Measurements from ENCODE around the gene UQCRFS1. TPM values are rescaled to one million over a fixed set of nuclear protein-coding genes. Genes with fewer than 3 reads are reported as not detected.
"Not testable (repeated sequence)": the region's sequence is repeated elsewhere in the genome, so short reads cannot be mapped to it uniquely, and the experiment has no call there.

Gene UQCRFS1
- total RNA-seq (2014; rRNA removed; shearing (Covaris generic)), result 68.6 and 69.8 TPM in 2 replicates

- peak; percentile 97 for DNase-seq (ENCODE audit: low spot score)
Observed at GRCh38 chr19:29212648-29213573, at the start of gene UQCRFS1. UQCRFS1 (minus strand) TSS chr19:29213151; CDS start chr19:29213118, 33 bp downstream.

GRCh38 chr19:29262085-29262484 is 49.1 kb upstream of the UQCRFS1 start:
- no peak for DNase-seq (ENCODE audit: low spot score)

- DNase-seq (ENCODE audit: low spot score), result peak; percentile 61
Observed at GRCh38 chr19:29260477-29261317, 47.7 kb upstream of the UQCRFS1 start.

GRCh38 chr19:29259867-29260281 is 46.9 kb upstream of the UQCRFS1 start:
- no peak for DNase-seq (ENCODE audit: low spot score)

- peak; percentile 42 for DNase-seq (ENCODE audit: low spot score)
Observed at GRCh38 chr19:29259153-29259552, 46.2 kb upstream of the UQCRFS1 start.

- no peak for DNase-seq (ENCODE audit: low spot score)
Observed at GRCh38 chr19:29256516-29256915, 43.6 kb upstream of the UQCRFS1 start.

- no peak for DNase-seq (ENCODE audit: low spot score)
Observed at GRCh38 chr19:29255912-29256311, 43.0 kb upstream of the UQCRFS1 start.

GRCh38 chr19:29255006-29255405 is 42.1 kb upstream of the UQCRFS1 start:
- DNase-seq (ENCODE audit: low spot score), result no peak

GRCh38 chr19:29249798-29250197 is 36.8 kb upstream of the UQCRFS1 start:
- DNase-seq (ENCODE audit: low spot score), result not testable (repeated sequence)

GRCh38 chr19:29248332-29248844 is 35.4 kb upstream of the UQCRFS1 start:
- no peak for DNase-seq (ENCODE audit: low spot score)

- DNase-seq (ENCODE audit: low spot score), result no peak
Observed at GRCh38 chr19:29247872-29248271, 34.9 kb upstream of the UQCRFS1 start.

GRCh38 chr19:29247471-29247870 is 34.5 kb upstream of the UQCRFS1 start:
- no peak for DNase-seq (ENCODE audit: low spot score)

GRCh38 chr19:29247051-29247450 is 34.1 kb upstream of the UQCRFS1 start:
- DNase-seq (ENCODE audit: low spot score), result no peak

- no peak for DNase-seq (ENCODE audit: low spot score)
Observed at GRCh38 chr19:29245215-29245614, 32.3 kb upstream of the UQCRFS1 start.

- no peak for DNase-seq (ENCODE audit: low spot score)
Observed at GRCh38 chr19:29241324-29241723, 28.4 kb upstream of the UQCRFS1 start.

GRCh38 chr19:29239213-29239776 is 26.3 kb upstream of the UQCRFS1 start:
- DNase-seq (ENCODE audit: low spot score), result no peak

GRCh38 chr19:29233591-29233990 is 20.6 kb upstream of the UQCRFS1 start:
- DNase-seq (ENCODE audit: low spot score), result no peak

GRCh38 chr19:29232315-29232852 is 19.4 kb upstream of the UQCRFS1 start:
- no peak for DNase-seq (ENCODE audit: low spot score)

- not testable (repeated sequence) for DNase-seq (ENCODE audit: low spot score)
Observed at GRCh38 chr19:29231306-29231705, 18.4 kb upstream of the UQCRFS1 start.

- no peak for DNase-seq (ENCODE audit: low spot score)
Observed at GRCh38 chr19:29217616-29218015, 4.7 kb upstream of the UQCRFS1 start.

GRCh38 chr19:29216021-29216420 is 3.1 kb upstream of the UQCRFS1 start:
- no peak for DNase-seq (ENCODE audit: low spot score)
